SU-DHL-6 (cell line): Measurements from ENCODE around the gene DDX51.

Experiments used
- EZH2phosphoT487 ChIP-seq: fragments of 200-600 bp; sonication (generic), shearing (Covaris generic); conservative IDR thresholded peaks from 2 replicates; pipeline ENCODE4 v1.6.1; 2018; ENCODE audit warnings: mild to moderate bottlenecking, antibody characterized with exemption, low read length, moderate library complexity, mixed read lengths
- TF ChIP-seq, protein P1 (sequence below): fragments of 200-600 bp; sonication (generic); IDR thresholded peaks from one replicate; pipeline ENCODE4 v1.5.1; 2017; ENCODE audit warnings: antibody characterized with exemption, mild to moderate bottlenecking, low read length, moderate library complexity; ENCODE audit not compliant: insufficient read depth, poor library complexity, severe bottlenecking

DNA sequence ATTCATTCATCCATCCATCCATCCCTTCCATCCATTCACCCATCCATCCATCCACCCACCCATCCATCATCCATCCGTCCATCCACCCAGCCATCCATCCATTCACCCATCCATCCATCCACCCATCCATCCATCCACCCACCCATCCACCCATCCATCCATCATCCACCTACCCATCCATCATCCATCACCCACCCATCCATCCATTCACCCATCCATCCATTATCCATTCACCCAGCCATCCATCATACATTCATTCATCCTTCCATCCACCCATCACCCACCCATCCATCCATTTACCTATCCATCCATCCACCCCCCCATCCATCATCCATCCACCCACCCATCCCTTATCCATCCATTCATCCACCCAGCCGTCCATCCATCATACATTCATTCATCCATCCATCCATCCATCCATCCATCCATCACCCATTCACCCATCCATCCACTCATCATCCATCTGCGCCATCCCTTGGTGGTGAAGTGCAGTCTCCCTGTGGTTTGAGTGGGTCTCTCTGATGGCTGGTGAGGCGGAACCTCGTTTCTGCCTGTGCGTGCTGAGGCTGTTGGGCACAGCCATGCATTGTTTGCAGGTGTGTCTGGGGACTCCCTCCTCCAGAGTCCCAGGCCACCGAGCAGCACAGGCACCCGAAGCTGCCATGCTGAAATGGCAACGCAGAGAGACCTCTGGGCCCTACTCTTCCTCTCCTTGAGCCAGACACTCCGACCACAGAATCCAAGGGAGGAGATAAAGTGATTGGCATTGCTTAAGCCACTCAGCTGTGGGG is 22.9 kb upstream of the DDX51 start:
- TF ChIP-seq, protein P1, sequence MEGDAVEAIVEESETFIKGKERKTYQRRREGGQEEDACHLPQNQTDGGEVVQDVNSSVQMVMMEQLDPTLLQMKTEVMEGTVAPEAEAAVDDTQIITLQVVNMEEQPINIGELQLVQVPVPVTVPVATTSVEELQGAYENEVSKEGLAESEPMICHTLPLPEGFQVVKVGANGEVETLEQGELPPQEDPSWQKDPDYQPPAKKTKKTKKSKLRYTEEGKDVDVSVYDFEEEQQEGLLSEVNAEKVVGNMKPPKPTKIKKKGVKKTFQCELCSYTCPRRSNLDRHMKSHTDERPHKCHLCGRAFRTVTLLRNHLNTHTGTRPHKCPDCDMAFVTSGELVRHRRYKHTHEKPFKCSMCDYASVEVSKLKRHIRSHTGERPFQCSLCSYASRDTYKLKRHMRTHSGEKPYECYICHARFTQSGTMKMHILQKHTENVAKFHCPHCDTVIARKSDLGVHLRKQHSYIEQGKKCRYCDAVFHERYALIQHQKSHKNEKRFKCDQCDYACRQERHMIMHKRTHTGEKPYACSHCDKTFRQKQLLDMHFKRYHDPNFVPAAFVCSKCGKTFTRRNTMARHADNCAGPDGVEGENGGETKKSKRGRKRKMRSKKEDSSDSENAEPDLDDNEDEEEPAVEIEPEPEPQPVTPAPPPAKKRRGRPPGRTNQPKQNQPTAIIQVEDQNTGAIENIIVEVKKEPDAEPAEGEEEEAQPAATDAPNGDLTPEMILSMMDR: no peak
- TF ChIP-seq EZH2phosphoT487: no peak
